Stimulated activated CD4-positive, alpha-beta T cell treated with anti-CD3 and anti-CD28 coated beads, Interleukin-15, amount 100 ng/mL, for 48 hours (primary cell): ENCODE measurements around the gene TMEM117.
"Not testable (repeated sequence)": the region's sequence is repeated elsewhere in the genome, so short reads cannot be mapped to it uniquely, and the experiment has no call there.

Experiments
- DNase-seq, 2 donors: peaks; one replicate each; pipeline ENCODE4 v3.0.0-alpha.2; 2020; ENCODE audit warnings: low read depth in 2 of 2

TMEM117 gene

GRCh38 chr12:44091948-44092606, 256.2 kb downstream of the TMEM117 start:
- no peak for DNase-seq

- no peak for DNase-seq
Measured at GRCh38 chr12:44098786-44099185, 262.9 kb downstream of the TMEM117 start.

GRCh38 chr12:44099486-44099885, 263.6 kb downstream of the TMEM117 start:
- DNase-seq: no peak

GRCh38 chr12:44100264-44100663, 264.4 kb downstream of the TMEM117 start:
- no peak for DNase-seq

GRCh38 chr12:44101475-44101874, 265.6 kb downstream of the TMEM117 start:
- DNase-seq: no peak

- DNase-seq: no peak
Measured at GRCh38 chr12:44114906-44115305, 279.0 kb downstream of the TMEM117 start.

- no peak for DNase-seq
Measured at GRCh38 chr12:44117337-44117736, 281.5 kb downstream of the TMEM117 start.

- no peak for DNase-seq
Measured at GRCh38 chr12:44118946-44119345, 283.1 kb downstream of the TMEM117 start.

GRCh38 chr12:44126806-44127205, 290.9 kb downstream of the TMEM117 start:
- DNase-seq: no peak

- no peak for DNase-seq
Measured at GRCh38 chr12:44127966-44128710, 292.3 kb downstream of the TMEM117 start.

GRCh38 chr12:44143175-44143574, 307.3 kb downstream of the TMEM117 start:
- no peak for DNase-seq

- DNase-seq: no peak
Measured at GRCh38 chr12:44148936-44149335, 313.1 kb downstream of the TMEM117 start.

GRCh38 chr12:44154128-44154527, 318.2 kb downstream of the TMEM117 start:
- no peak for DNase-seq

- DNase-seq: no peak
Measured at GRCh38 chr12:44155358-44155757, 319.5 kb downstream of the TMEM117 start.

- DNase-seq: no peak
Measured at GRCh38 chr12:44157359-44157758, 321.5 kb downstream of the TMEM117 start.

- DNase-seq: no peak
Measured at GRCh38 chr12:44158746-44159145, 322.9 kb downstream of the TMEM117 start.

GRCh38 chr12:44159216-44159615, 323.3 kb downstream of the TMEM117 start:
- no peak for DNase-seq

GRCh38 chr12:44159862-44160261, 324.0 kb downstream of the TMEM117 start:
- DNase-seq: no peak

- DNase-seq: no peak
Measured at GRCh38 chr12:44162961-44163360, 327.1 kb downstream of the TMEM117 start.

GRCh38 chr12:44174053-44174452, 338.2 kb downstream of the TMEM117 start:
- DNase-seq: no peak

GRCh38 chr12:44184499-44185206, 348.8 kb downstream of the TMEM117 start:
- no peak for DNase-seq

GRCh38 chr12:44193281-44193680, 357.4 kb downstream of the TMEM117 start:
- no peak for DNase-seq

- DNase-seq: not testable (repeated sequence)
Measured at GRCh38 chr12:44195719-44196118, 359.8 kb downstream of the TMEM117 start.
